Urinary bladder (tissue), 4 donors: Measurements from ENCODE around the gene ANKRD55. TPM values are rescaled to one million over a fixed set of nuclear protein-coding genes. Genes with fewer than 3 reads are reported as not detected.

ENCODE experiments used
- DNase-seq: peaks from one replicate; pipeline ENCODE4 v3.0.0-alpha.2; 2015; ENCODE audit errors: extremely low spot score
- H3K27ac ChIP-seq: one replicate; pipeline ENCODE4 v1.5.1; 2013; ENCODE audit warnings: low read depth, mild to moderate bottlenecking, moderate library complexity
- H3K36me3 ChIP-seq: one replicate; pipeline ENCODE4 v1.6.1; 2013; ENCODE audit warnings: mild to moderate bottlenecking, moderate library complexity; ENCODE audit not compliant: insufficient read depth
- H3K4me1 ChIP-seq: one replicate; pipeline ENCODE4 v1.6.1; 2013; ENCODE audit warnings: mild to moderate bottlenecking, moderate library complexity; ENCODE audit not compliant: insufficient read depth
- H3K4me3 ChIP-seq: one replicate; pipeline ENCODE4 v1.5.1; 2013; ENCODE audit warnings: low read depth, low read length
- WGBS: extraction: QIAGEN DNeasy Blood & Tissue Kit; methylation state at CpG from one replicate; pipeline ENCODE4 v1.1.7; 2013; 5-methylcytosine and 5-hydroxymethylcytosine counted together
- polyA plus RNA-seq: library from polyadenylated mRNA; stranded (reverse); fragments of 200-250 nt; gene quantifications from one replicate; pipeline ENCODE4 v1.2.3, GENCODE V29; 2013
- total RNA-seq: library from RNA; depleted of rRNA; stranded (reverse); fragments of >200 nt; gene quantifications from one replicate; pipeline ENCODE4 v1.2.3, GENCODE V29; 2014
- donor health status: healthy with polysubstance abuse.
- donor health status: healthy.

The ANKRD55 gene
- total and polyA plus RNA-seq, 2 donors = 0.05 TPM; not detected in 1

GRCh38 chr5:56147106-56147505, 86.0 kb downstream of the ANKRD55 start:
- no peaks in the 10 kb centered on the region for H3K36me3 ChIP-seq
- H3K4me3 ChIP-seq = no peak overlapping the region
- no peak for DNase-seq
- no peaks in the 10 kb centered on the region for H3K4me1 ChIP-seq
- no peak overlapping the region for H3K27ac ChIP-seq

- Histone ChIP-seq H3K27ac (no peak overlapping the region), H3K36me3 (no peaks in the 10 kb centered on the region), H3K4me1 (no peaks in the 10 kb centered on the region), H3K4me3 (no peak overlapping the region)
- 89% methylated on average over 4 of the region's 4 CpGs for WGBS
- DNase-seq = no peak
These were observed 86.5 kb downstream of the ANKRD55 start for GRCh38 chr5:56146674-56147073.

GRCh38 chr5:56145511-56145910, 87.6 kb downstream of the ANKRD55 start:
- Histone ChIP-seq H3K4me1 (no peaks in the 10 kb centered on the region), H3K4me3 (no peak overlapping the region), H3K27ac (no peak overlapping the region), H3K36me3 (no peaks in the 10 kb centered on the region)
- DNase-seq = no peak
- whole genome bisulfite sequencing = 60% methylated on average over 1 of the region's 1 CpG

- no peak overlapping the region for H3K4me3 ChIP-seq
- no peak for DNase-seq
- H3K4me1 ChIP-seq = no peaks in the 10 kb centered on the region
- WGBS = 72% methylated on average over 1 of the region's 1 CpG
- H3K27ac ChIP-seq = no peak overlapping the region
- H3K36me3 ChIP-seq = no peaks in the 10 kb centered on the region
These were observed 88.0 kb downstream of the ANKRD55 start for GRCh38 chr5:56145106-56145505.

GRCh38 chr5:56144211-56144610, 88.9 kb downstream of the ANKRD55 start:
- 94% methylated on average over 1 of the region's 1 CpG for WGBS
- Histone ChIP-seq H3K27ac (no peak overlapping the region), H3K4me3 (no peak overlapping the region), H3K36me3 (no peaks in the 10 kb centered on the region), H3K4me1 (no peaks in the 10 kb centered on the region)
- no peak for DNase-seq

- Histone ChIP-seq H3K27ac (no peak overlapping the region), H3K36me3 (no peaks in the 10 kb centered on the region), H3K4me1 (no peaks in the 10 kb centered on the region), H3K4me3 (no peak overlapping the region)
- 91% methylated on average over 2 of the region's 2 CpGs for WGBS
- DNase-seq = no peak
These were observed 89.8 kb downstream of the ANKRD55 start for GRCh38 chr5:56143373-56143714.

- no peaks in the 10 kb centered on the region for H3K4me1 ChIP-seq
- WGBS = 88% methylated on average over 5 of the region's 5 CpGs
- H3K4me3 ChIP-seq = no peak overlapping the region
- H3K36me3 ChIP-seq = no peaks in the 10 kb centered on the region
- H3K27ac ChIP-seq = no peak overlapping the region
- no peak for DNase-seq
These were observed 90.3 kb downstream of the ANKRD55 start for GRCh38 chr5:56142614-56143372.

- DNase-seq = no peak
- H3K4me3 ChIP-seq = no peak overlapping the region
- H3K27ac ChIP-seq = no peak overlapping the region
- H3K4me1 ChIP-seq = no peaks in the 10 kb centered on the region
- H3K36me3 ChIP-seq = no peaks in the 10 kb centered on the region
- 86% methylated on average over 6 of the region's 6 CpGs for WGBS
These were observed 90.9 kb downstream of the ANKRD55 start for GRCh38 chr5:56142233-56142613.

GRCh38 chr5:56140073-56140472, 93.1 kb downstream of the ANKRD55 start:
- H3K27ac ChIP-seq = no peak overlapping the region
- no peaks in the 10 kb centered on the region for H3K4me1 ChIP-seq
- no peak for DNase-seq
- 77% methylated on average over 3 of the region's 3 CpGs for WGBS
- no peak overlapping the region for H3K4me3 ChIP-seq
- no peaks in the 10 kb centered on the region for H3K36me3 ChIP-seq

GRCh38 chr5:56130664-56131063, 102.5 kb downstream of the ANKRD55 start:
- Histone ChIP-seq H3K27ac (no peak overlapping the region), H3K4me1 (no peaks in the 10 kb centered on the region), H3K36me3 (no peaks in the 10 kb centered on the region), H3K4me3 (no peak overlapping the region)
- WGBS = 72% methylated on average over 2 of the region's 2 CpGs
- DNase-seq = no peak

GRCh38 chr5:56129288-56129687, 103.8 kb downstream of the ANKRD55 start:
- 86% methylated on average over 4 of the region's 4 CpGs for WGBS
- H3K4me1 ChIP-seq = no peaks in the 10 kb centered on the region
- no peak overlapping the region for H3K4me3 ChIP-seq
- DNase-seq = no peak
- H3K36me3 ChIP-seq = no peaks in the 10 kb centered on the region
- H3K27ac ChIP-seq = no peak overlapping the region

GRCh38 chr5:56128113-56128512, 105.0 kb downstream of the ANKRD55 start:
- H3K4me1 ChIP-seq = no peaks in the 10 kb centered on the region
- H3K4me3 ChIP-seq = no peak overlapping the region
- WGBS = 64% methylated on average over 3 of the region's 3 CpGs
- no peak overlapping the region for H3K27ac ChIP-seq
- DNase-seq = no peak
- H3K36me3 ChIP-seq = no peaks in the 10 kb centered on the region

- 76% methylated on average over 7 of the region's 7 CpGs for WGBS
- no peak overlapping the region for H3K4me3 ChIP-seq
- DNase-seq = no peak
These were observed 106.5 kb downstream of the ANKRD55 start for GRCh38 chr5:56126487-56127179.

GRCh38 chr5:56123531-56124243, 109.4 kb downstream of the ANKRD55 start:
- no peak for DNase-seq
- no peak overlapping the region for H3K4me3 ChIP-seq
- H3K36me3 ChIP-seq = no peaks in the 10 kb centered on the region
- H3K4me1 ChIP-seq = no peaks in the 10 kb centered on the region
- H3K27ac ChIP-seq = no peak overlapping the region
- 26% methylated on average over 8 of the region's 8 CpGs for WGBS

More at GRCh38 chr5:56126487-56127179, 106.5 kb downstream of the ANKRD55 start:
- H3K36me3 ChIP-seq = no peaks in the 10 kb centered on the region
- no peak overlapping the region for H3K27ac ChIP-seq
- no peaks in the 10 kb centered on the region for H3K4me1 ChIP-seq
